Mesendoderm (in vitro differentiated cells): Measurements from ENCODE around the gene THAP6.
A peak's percentile ranks its signal among the peaks of the same experiment; 100 is the strongest.

Experiments
- DNase-seq: peaks from one replicate; pipeline ENCODE4 v3.0.0; 2013
- H2AK5ac ChIP-seq: 2 replicates; pipeline ENCODE4 v1.6.1; 2013; ENCODE audit warnings: low read length, inconsistent platforms
- H2BK120ac ChIP-seq: 2 replicates; pipeline ENCODE4 v1.6.1; 2013; ENCODE audit warnings: low read depth, mild to moderate bottlenecking, low read length, moderate library complexity, mixed read lengths
- H2BK15ac ChIP-seq: replicated peaks from 2 replicates; pipeline ENCODE4 v1.6.1; 2013; ENCODE audit warnings: low read depth, mild to moderate bottlenecking, moderate library complexity
- H2BK5ac ChIP-seq: 2 replicates; pipeline ENCODE4 v1.6.1; 2013; ENCODE audit warnings: low read length, inconsistent platforms
- H3K18ac ChIP-seq: 2 replicates; pipeline ENCODE4 v1.6.1; 2013; ENCODE audit warnings: mild to moderate bottlenecking, low read length, mixed read lengths
- H3K23ac ChIP-seq: one replicate; pipeline ENCODE4 v1.6.1; 2013; ENCODE audit warnings: low read length
- H3K27ac ChIP-seq: 2 replicates; pipeline ENCODE4 v1.5.1; 2013; ENCODE audit warnings: low read depth, mild to moderate bottlenecking, inconsistent platforms, low read length, moderate library complexity
- H3K27me3 ChIP-seq: 2 replicates; pipeline ENCODE4 v1.6.1; 2013; ENCODE audit warnings: low read length, control low read depth, mild to moderate bottlenecking, inconsistent platforms; ENCODE audit not compliant: insufficient read depth, poor library complexity
- H3K36me3 ChIP-seq: 2 replicates; pipeline ENCODE4 v1.6.1; 2013; ENCODE audit warnings: low read length, inconsistent platforms; ENCODE audit not compliant: control insufficient read depth, insufficient read depth
- H3K4ac ChIP-seq: one replicate; pipeline ENCODE4 v1.6.1; 2013; ENCODE audit warnings: low read depth, mild to moderate bottlenecking, low read length, moderate library complexity
- H3K4me1 ChIP-seq: 2 replicates; pipeline ENCODE4 v1.6.1; 2013; ENCODE audit warnings: low read depth, low read length, inconsistent platforms; ENCODE audit not compliant: control insufficient read depth
- H3K4me2 ChIP-seq: 2 replicates; pipeline ENCODE4 v1.6.1; 2013; ENCODE audit warnings: low read length
- H3K4me3 ChIP-seq: 2 replicates; pipeline ENCODE4 v1.5.1; 2013; ENCODE audit warnings: mild to moderate bottlenecking, low read length
- H3K56ac ChIP-seq: one replicate; pipeline ENCODE4 v1.6.1; 2013; ENCODE audit warnings: low read length
- H3K79me1 ChIP-seq: 2 replicates; pipeline ENCODE4 v1.6.1; 2013; ENCODE audit warnings: low read length, inconsistent platforms
- H3K79me2 ChIP-seq: 2 replicates; pipeline ENCODE4 v1.6.1; 2013; ENCODE audit warnings: mild to moderate bottlenecking, low read length; ENCODE audit not compliant: control insufficient read depth, insufficient read depth
- H3K9ac ChIP-seq: 2 replicates; pipeline ENCODE4 v1.6.1; 2013; ENCODE audit warnings: low read length, inconsistent platforms
- H4K5ac ChIP-seq: one replicate; pipeline ENCODE4 v1.6.1; 2013; ENCODE audit warnings: low read length
- H4K8ac ChIP-seq: one replicate; pipeline ENCODE4 v1.6.1; 2013; ENCODE audit warnings: low read depth, mild to moderate bottlenecking, control low read depth, low read length, moderate library complexity
- WGBS: extraction: QIAGEN DNeasy Blood & Tissue Kit; methylation state at CpG from one replicate; pipeline ENCODE4 v1.1.7; 2013; ENCODE audit warnings: low lambda C conversion rate, missing lambda C conversion rate; ENCODE audit not compliant: insufficient coverage; ENCODE audit errors: extremely low coverage; 5-methylcytosine and 5-hydroxymethylcytosine counted together

THAP6 gene

GRCh38 chr4:75490155-75490554, 24.1 kb upstream of the THAP6 start:
- no peaks in the 10 kb centered on the region for H3K4me1 ChIP-seq
- no CpG with 5 or more reads among the region's 2 CpGs for WGBS
- DNase-seq, result peak; percentile 10

GRCh38 chr4:75494563-75494962, 19.7 kb upstream of the THAP6 start:
- no peak overlapping the region for H2BK5ac ChIP-seq
- H2BK15ac ChIP-seq, result no peak overlapping the region
- peaks cover 4% of the 10 kb centered on the region for H3K79me2 ChIP-seq
- H3K36me3 ChIP-seq, result no peaks in the 10 kb centered on the region
- no peak overlapping the region for H3K9ac ChIP-seq
- no peak overlapping the region for H2BK120ac ChIP-seq
- DNase-seq, result no peak
- H3K56ac ChIP-seq, result no peak overlapping the region
- WGBS, result no CpG with 5 or more reads among the region's 1 CpG
- H3K4me2 ChIP-seq, result no peak overlapping the region
- H2AK5ac ChIP-seq, result no peak overlapping the region
- no peak overlapping the region for H4K8ac ChIP-seq
- no peak overlapping the region for H3K4ac ChIP-seq
- H3K27ac ChIP-seq, result no peak overlapping the region
- H3K23ac ChIP-seq, result no peak overlapping the region
- H4K5ac ChIP-seq, result no peak overlapping the region
- peaks cover 8% of the 10 kb centered on the region for H3K79me1 ChIP-seq
- H3K18ac ChIP-seq, result no peak overlapping the region
- no peaks in the 10 kb centered on the region for H3K27me3 ChIP-seq
- no peaks in the 10 kb centered on the region for H3K4me1 ChIP-seq
- H3K4me3 ChIP-seq, result no peak overlapping the region

More at GRCh38 chr4:75490155-75490554, 24.1 kb upstream of the THAP6 start:
- Histone ChIP-seq H2AK5ac (no peak overlapping the region), H4K8ac (no peak overlapping the region), H3K56ac (no peak overlapping the region), H3K36me3 (no peaks in the 10 kb centered on the region), H3K23ac (no peak overlapping the region), H3K79me2 (no peaks in the 10 kb centered on the region), H3K9ac (no peak overlapping the region), H2BK5ac (no peak overlapping the region), H2BK15ac (no peak overlapping the region), H2BK120ac (no peak overlapping the region), H3K27me3 (no peaks in the 10 kb centered on the region), H4K5ac (no peak overlapping the region), H3K79me1 (no peaks in the 10 kb centered on the region), H3K4me2 (no peak overlapping the region), H3K27ac (no peak overlapping the region), H3K4me3 (no peak overlapping the region), H3K4ac (no peak overlapping the region), H3K18ac (no peak overlapping the region)

DNA sequence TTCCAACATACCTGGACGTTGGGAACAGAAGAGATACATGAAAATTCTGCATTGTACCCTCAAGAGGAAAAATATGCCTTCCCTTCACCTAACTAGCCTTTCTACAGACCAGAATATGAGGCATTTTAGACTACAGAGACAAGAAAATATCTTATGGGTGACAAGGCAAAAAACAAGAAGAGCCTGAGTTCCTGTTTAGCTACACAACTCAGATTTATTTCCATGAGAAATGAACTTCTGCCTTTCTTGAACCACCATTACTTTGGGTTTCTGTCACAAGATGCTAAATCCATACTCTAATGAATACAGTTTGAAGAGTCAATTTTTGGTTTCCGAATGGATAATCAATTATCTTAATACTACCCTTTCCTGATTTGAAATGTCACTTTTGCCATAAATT, 18.8 kb upstream of the THAP6 start:
- H4K5ac ChIP-seq, result no peak overlapping the region
- H3K23ac ChIP-seq, result no peak overlapping the region
- H3K4me3 ChIP-seq, result no peak overlapping the region
- no CpG with 5 or more reads among the region's 2 CpGs for WGBS
- H3K4me1 ChIP-seq, result no peaks in the 10 kb centered on the region
- H3K27ac ChIP-seq, result no peak overlapping the region
- H3K79me2 ChIP-seq, result peaks cover 5% of the 10 kb centered on the region
- H3K9ac ChIP-seq, result no peak overlapping the region
- H4K8ac ChIP-seq, result no peak overlapping the region
- DNase-seq, result no peak
- H3K4ac ChIP-seq, result no peak overlapping the region
- H3K4me2 ChIP-seq, result no peak overlapping the region
- no peaks in the 10 kb centered on the region for H3K27me3 ChIP-seq
- H2BK120ac ChIP-seq, result no peak overlapping the region
- H3K79me1 ChIP-seq, result peaks cover 8% of the 10 kb centered on the region
- no peak overlapping the region for H2BK15ac ChIP-seq
- H2BK5ac ChIP-seq, result no peak overlapping the region
- H3K36me3 ChIP-seq, result no peaks in the 10 kb centered on the region
- no peak overlapping the region for H3K18ac ChIP-seq
- H3K56ac ChIP-seq, result no peak overlapping the region
- H2AK5ac ChIP-seq, result no peak overlapping the region

DNA sequence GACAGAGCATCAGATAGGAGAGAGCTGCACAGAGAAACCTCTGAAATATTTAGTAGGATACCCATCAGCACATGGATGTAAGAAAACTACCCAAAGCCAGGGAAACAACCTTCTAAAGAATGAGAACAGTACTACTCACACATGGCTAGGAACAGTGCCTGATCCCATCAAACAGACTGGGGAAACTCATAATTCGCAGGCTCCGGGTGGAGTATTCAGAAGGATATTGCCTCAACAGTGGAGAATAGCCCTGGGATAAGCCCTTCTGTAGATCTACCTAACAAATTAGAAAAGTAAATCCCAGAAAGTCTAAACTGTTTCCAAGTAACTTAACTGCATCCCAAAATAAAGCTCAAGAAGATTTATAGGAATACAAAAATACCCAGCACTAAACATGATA, 17.9 kb upstream of the THAP6 start:
- Histone ChIP-seq H3K56ac (no peak overlapping the region), H3K79me2 (peaks cover 5% of the 10 kb centered on the region), H4K5ac (no peak overlapping the region), H3K4ac (no peak overlapping the region), H3K18ac (no peak overlapping the region), H4K8ac (no peak overlapping the region), H3K27me3 (no peaks in the 10 kb centered on the region), H3K79me1 (peaks cover 8% of the 10 kb centered on the region), H3K23ac (no peak overlapping the region), H3K4me2 (no peak overlapping the region), H2BK15ac (no peak overlapping the region), H2BK5ac (no peak overlapping the region), H3K36me3 (no peaks in the 10 kb centered on the region), H3K4me1 (no peaks in the 10 kb centered on the region), H2BK120ac (no peak overlapping the region), H3K27ac (no peak overlapping the region), H2AK5ac (no peak overlapping the region), H3K9ac (no peak overlapping the region), H3K4me3 (no peak overlapping the region)
- no CpG with 5 or more reads among the region's 2 CpGs for WGBS
- no peak for DNase-seq

DNA sequence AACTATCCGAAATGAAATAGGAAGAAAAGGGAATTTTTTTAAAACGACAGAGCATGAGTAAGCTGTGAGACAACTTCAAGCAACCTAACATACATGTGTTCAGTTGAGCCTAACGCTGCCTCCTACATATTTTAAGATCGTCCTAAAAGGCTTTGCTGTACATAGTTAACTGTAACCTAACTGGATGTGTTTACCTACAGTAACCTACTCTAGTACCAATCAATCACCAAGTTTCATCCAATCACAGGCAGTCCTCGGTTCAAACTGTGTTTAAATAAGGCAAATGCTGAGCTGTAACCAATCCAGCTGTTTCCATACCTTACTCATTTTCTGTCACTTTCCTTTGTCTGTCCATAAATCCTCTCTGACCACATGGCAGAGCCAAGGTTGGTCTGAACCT, 17.1 kb upstream of the THAP6 start:
- Histone ChIP-seq H2BK15ac (no peak overlapping the region), H4K8ac (no peak overlapping the region), H3K27ac (no peak overlapping the region), H3K18ac (no peak overlapping the region), H3K27me3 (no peaks in the 10 kb centered on the region), H3K4me3 (no peak overlapping the region), H3K79me2 (peaks cover 5% of the 10 kb centered on the region), H3K4me1 (no peaks in the 10 kb centered on the region), H2BK120ac (no peak overlapping the region), H2AK5ac (no peak overlapping the region), H3K56ac (no peak overlapping the region), H4K5ac (no peak overlapping the region), H3K36me3 (no peaks in the 10 kb centered on the region), H3K23ac (no peak overlapping the region), H3K4ac (no peak overlapping the region), H3K4me2 (no peak overlapping the region), H3K79me1 (peaks cover 8% of the 10 kb centered on the region), H3K9ac (no peak overlapping the region), H2BK5ac (no peak overlapping the region)
- no CpG with 5 or more reads among the region's 5 CpGs for WGBS
- DNase-seq, result no peak

DNA sequence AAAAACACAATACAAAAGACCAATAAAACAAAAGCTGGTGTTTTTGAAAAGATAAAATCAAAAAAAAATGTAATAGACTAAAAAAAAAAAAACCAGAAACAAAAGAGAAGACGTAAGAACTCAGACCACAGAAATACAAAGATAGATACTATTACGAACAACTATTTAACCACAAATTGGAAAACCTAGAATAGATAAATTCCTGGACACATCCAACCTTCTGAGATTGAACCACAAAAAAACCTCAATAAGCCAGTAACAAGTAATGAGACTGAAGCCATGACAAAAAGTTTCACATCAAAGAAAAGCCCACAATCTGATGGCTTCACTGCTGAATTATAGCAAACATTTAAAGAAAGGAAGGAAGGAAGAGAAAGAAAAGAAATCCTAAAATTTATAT, 16.2 kb upstream of the THAP6 start:
- H3K79me1 ChIP-seq, result peaks cover 8% of the 10 kb centered on the region
- no peak overlapping the region for H3K23ac ChIP-seq
- no peak overlapping the region for H3K18ac ChIP-seq
- no peak overlapping the region for H2AK5ac ChIP-seq
- H2BK120ac ChIP-seq, result no peak overlapping the region
- peaks cover 5% of the 10 kb centered on the region for H3K79me2 ChIP-seq
- no peak overlapping the region for H3K9ac ChIP-seq
- no CpG with 5 or more reads among the region's 2 CpGs for WGBS
- no peak overlapping the region for H4K5ac ChIP-seq
- H2BK15ac ChIP-seq, result no peak overlapping the region
- H3K4ac ChIP-seq, result no peak overlapping the region
- no peak overlapping the region for H3K4me2 ChIP-seq
- no peaks in the 10 kb centered on the region for H3K36me3 ChIP-seq
- no peak overlapping the region for H4K8ac ChIP-seq
- no peak overlapping the region for H3K27ac ChIP-seq
- no peaks in the 10 kb centered on the region for H3K4me1 ChIP-seq
- no peak for DNase-seq
- H3K27me3 ChIP-seq, result no peaks in the 10 kb centered on the region
- no peak overlapping the region for H2BK5ac ChIP-seq
- no peak overlapping the region for H3K56ac ChIP-seq
- no peak overlapping the region for H3K4me3 ChIP-seq
